HCT116 (cell line): ENCODE results near the gene SDF4. TPM values are rescaled to one million over a fixed set of nuclear protein-coding genes. Genes with fewer than 3 reads are reported as not detected.
A peak's percentile ranks its signal among the peaks of the same experiment; 100 is the strongest.

Source experiments
- ATAC-seq: fragments of 200-7000 bp; cut with Tn5 transposase; 2 replicates; pipeline ENCODE4 v1.9.1; 2020; ENCODE audit warnings: mild to moderate bottlenecking, moderate library complexity
- BruUV-seq: library from RNA; stranded (reverse); fragments of 400-500 nt; replicated peaks from 2 replicates; lab custom pipeline; 2021; lab: Mats Ljungman, UMichigan
- CTCF ChIA-PET: fragments of 300-600 bp; sonication (Branson Sonifier 250); formaldehyde crosslinking; loops from one replicate; lab custom pipeline; 2021; ENCODE audit warnings: antibody characterized with exemption; lab: Charles Lee
- POLR2A ChIA-PET: fragments of 300-600, 350-600 bp; sonication (Branson Sonifier 250); formaldehyde crosslinking; loops from one replicate; lab custom pipeline; 2021; ENCODE audit warnings: antibody characterized with exemption; lab: Charles Lee
- RAD21 ChIA-PET, 2 experiments: fragments of 300-600 bp; sonication (Branson Sonifier 250); formaldehyde crosslinking; loops; one replicate each; lab custom pipeline; 2023; ENCODE audit warnings: low total read pairs in 2 of 2; ENCODE audit not compliant: uncharacterized antibody in 2 of 2, unreplicated experiment in 2 of 2, low non-redundant PET in 1 of 2; lab: Charles Lee
- DNase-seq: peaks from one replicate; pipeline ENCODE4 v3.0.0-alpha.2; 2010; ENCODE audit warnings: low read depth, low spot score
- H2AFZ ChIP-seq: fragments of 200-600 bp; shearing (Covaris generic), sonication (generic); 2 replicates; pipeline ENCODE4 v1.6.1; 2017; ENCODE audit warnings: low read depth, mixed run types, mixed read lengths, antibody characterized with exemption, low read length; ENCODE audit not compliant: poor library complexity, severe bottlenecking
- H3K27ac ChIP-seq: 2 replicates; pipeline ENCODE4 v1.5.1; 2012; ENCODE audit warnings: low read depth, low read length
- H3K27me3 ChIP-seq: fragments of 200-600 bp; sonication (generic); 2 replicates; pipeline ENCODE4 v1.6.1; 2016; ENCODE audit warnings: mixed run types, low read length, mixed read lengths; ENCODE audit not compliant: insufficient read depth
- H3K36me3 ChIP-seq, 2 experiments: fragments of 200-500 bp in 1 of 2; fragments of 200-600 bp in 1 of 2; sonication (Bioruptor generic) in 1 of 2; sonication (generic) in 1 of 2; 2 replicates each; pipeline versions ENCODE4 v1.5.1 to v1.6.1; 2014 to 2016; ENCODE audit warnings: low read length in 2 of 2, inconsistent platforms in 1 of 2, mixed read lengths in 1 of 2, mixed run types in 1 of 2; ENCODE audit not compliant: insufficient read depth in 2 of 2, control insufficient read depth in 1 of 2
- H3K4me1 ChIP-seq, 2 experiments: fragments of 200-600 bp in 1 of 2; sonication (generic) in 1 of 2; 2 replicates each; pipeline versions ENCODE4 v1.5.1 to v1.6.1; 2012 to 2017; ENCODE audit warnings: low read length in 2 of 2, inconsistent platforms in 1 of 2, mild to moderate bottlenecking in 1 of 2, mixed read lengths in 1 of 2, mixed run types in 1 of 2, moderate library complexity in 1 of 2; ENCODE audit not compliant: insufficient read depth in 2 of 2, control insufficient read depth in 1 of 2
- H3K4me2 ChIP-seq: fragments of 200-600 bp; sonication (generic); 2 replicates; pipeline ENCODE4 v1.6.1; 2017; ENCODE audit warnings: mixed run types, low read length, mixed read lengths
- H3K4me3 ChIP-seq, 2 experiments: fragments of 200-600 bp in 1 of 2; sonication (generic) in 1 of 2; replicated peaks in 1 of 2; 2 replicates each; pipeline ENCODE4 v1.5.1; 2011 to 2016; ENCODE audit warnings: low read length in 2 of 2, control low read depth in 1 of 2, low read depth in 1 of 2, mild to moderate bottlenecking in 1 of 2, mixed read lengths in 1 of 2, mixed run types in 1 of 2
- H3K79me2 ChIP-seq: fragments of 200-600 bp; sonication (generic); 2 replicates; pipeline ENCODE4 v1.6.1; 2017; ENCODE audit warnings: mild to moderate bottlenecking, mixed run types, low read length, moderate library complexity, mixed read lengths; ENCODE audit not compliant: insufficient read depth
- H3K9ac ChIP-seq: fragments of 200-600 bp; sonication (generic); 2 replicates; pipeline ENCODE4 v1.6.1; 2016; ENCODE audit warnings: low read length, mixed read lengths
- H3K9me2 ChIP-seq: fragments of 200-600 bp; sonication (generic), shearing (Covaris generic); 2 replicates; pipeline ENCODE4 v1.6.1; 2017; ENCODE audit warnings: mixed run types, mild to moderate bottlenecking, moderate library complexity; ENCODE audit not compliant: insufficient read depth
- H3K9me3 ChIP-seq, 2 experiments: fragments of 200-500 bp in 1 of 2; fragments of 200-600 bp in 1 of 2; sonication (Bioruptor generic) in 1 of 2; sonication (generic) in 1 of 2; 2 replicates each; pipeline ENCODE4 v1.6.1; 2014 to 2017; ENCODE audit warnings: low read length in 2 of 2, mixed read lengths in 2 of 2, inconsistent platforms in 1 of 2, low read depth in 1 of 2, mild to moderate bottlenecking in 1 of 2, mixed run types in 1 of 2, moderate library complexity in 1 of 2; ENCODE audit not compliant: control insufficient read depth in 1 of 2, insufficient read depth in 1 of 2
- H4K20me1 ChIP-seq: fragments of 200-600 bp; sonication (generic), shearing (Covaris generic); 2 replicates; pipeline ENCODE4 v1.6.1; 2017; ENCODE audit warnings: mixed run types, mild to moderate bottlenecking, moderate library complexity; ENCODE audit not compliant: insufficient read depth
- CBX3 ChIP-seq: IDR thresholded peaks from 2 replicates; pipeline ENCODE4 v1.6.1; 2012; ENCODE audit warnings: low read depth
- CEBPB ChIP-seq: IDR thresholded peaks from 2 replicates; pipeline ENCODE4 v1.6.1; 2012; ENCODE audit warnings: low read depth
- EGR1 ChIP-seq: IDR thresholded peaks from 2 replicates; pipeline ENCODE4 v1.6.1; 2012; ENCODE audit warnings: low read depth
- ELF1 ChIP-seq: IDR thresholded peaks from 2 replicates; pipeline ENCODE4 v1.6.1; 2012; ENCODE audit warnings: low read depth, borderline replicate concordance
- EZH2 ChIP-seq: fragments of 200-600 bp; sonication (generic); IDR thresholded peaks from 2 replicates; pipeline ENCODE4 v1.6.1; 2017; ENCODE audit warnings: antibody characterized with exemption, mixed run types
- EZH2phosphoT487 ChIP-seq: fragments of 200-600 bp; IDR thresholded peaks from 2 replicates; pipeline ENCODE4 v1.6.1; 2018; ENCODE audit warnings: antibody characterized with exemption, borderline replicate concordance
- FOSL1 ChIP-seq: IDR thresholded peaks from 2 replicates; pipeline ENCODE4 v1.6.1; 2012; ENCODE audit warnings: low read depth
- POLR2A ChIP-seq: IDR thresholded peaks from 2 replicates; pipeline ENCODE4 v1.7.0; 2011; ENCODE audit warnings: borderline replicate concordance; ENCODE audit not compliant: insufficient read depth, insufficient read length; ENCODE audit errors: extremely low read depth
- RAD21 ChIP-seq: IDR thresholded peaks from 2 replicates; pipeline ENCODE4 v1.6.1; 2012; ENCODE audit warnings: low read depth, mild to moderate bottlenecking
- SIN3A ChIP-seq: IDR thresholded peaks from 2 replicates; pipeline ENCODE4 v1.6.1; 2012; ENCODE audit warnings: low read depth
- SP1 ChIP-seq: IDR thresholded peaks from 2 replicates; pipeline ENCODE4 v1.6.1; 2012; ENCODE audit warnings: low read depth
- SRF ChIP-seq: IDR thresholded peaks from 2 replicates; pipeline ENCODE4 v1.6.1; 2012; ENCODE audit warnings: low read depth
- YY1 ChIP-seq: IDR thresholded peaks from 2 replicates; pipeline ENCODE4 v1.6.1; 2011; ENCODE audit warnings: low read length, low read depth, moderate library complexity, mild to moderate bottlenecking; ENCODE audit not compliant: insufficient replicate concordance; ENCODE audit errors: extremely low read depth
- ZBTB33 ChIP-seq: IDR thresholded peaks from 2 replicates; pipeline ENCODE4 v1.6.1; 2011; ENCODE audit warnings: mild to moderate bottlenecking, low read length, moderate library complexity; ENCODE audit not compliant: insufficient replicate concordance; ENCODE audit errors: extremely low read depth
- ZFX ChIP-seq: fragments of 450-650 bp; IDR thresholded peaks from 2 replicates; pipeline ENCODE4 v1.6.1; 2017
- ZNF274 ChIP-seq: fragments of 200-500 bp; sonication (Bioruptor generic); IDR thresholded peaks from 2 replicates; pipeline ENCODE4 v1.6.1; 2014; ENCODE audit warnings: mild to moderate bottlenecking, low read depth, low read length, inconsistent platforms
- intact Hi-C: fragments of 100-400 bp; cut with micrococcal nuclease; formaldehyde crosslinking; loops from 2 replicates; pipeline ENCODE4 v1.10.0; 2022
- total RNA-seq: library from RNA; stranded (reverse); gene quantifications from one replicate; pipeline ENCODE4 v1.2.1, GENCODE V29; 2021; ENCODE audit not compliant: unreplicated experiment
- TF ChIP-seq, protein P1 (sequence below): IDR thresholded peaks from 2 replicates; pipeline ENCODE4 v1.6.1; 2012

SDF4 gene
- total RNA-seq, 1 experiment from 2014 or later, result 133 TPM

DNA sequence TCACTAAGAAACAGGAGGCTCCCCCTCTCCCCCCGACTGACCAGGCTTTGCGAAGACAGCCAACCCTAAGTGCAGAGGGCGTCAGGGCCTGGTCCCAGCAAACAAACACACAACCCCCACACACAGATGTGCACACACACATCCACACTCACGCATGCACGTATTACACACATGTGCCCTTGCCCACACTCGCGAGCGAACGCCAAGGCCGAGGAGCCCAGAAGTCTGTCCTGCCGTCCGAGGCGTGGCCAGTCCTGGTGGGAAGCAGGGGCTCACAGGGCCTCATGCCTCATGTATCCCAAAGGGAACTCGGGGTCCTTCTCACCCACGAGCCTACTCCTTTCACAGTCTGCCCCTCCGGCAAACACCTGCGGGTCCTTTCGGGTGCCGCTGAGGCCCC lies 2.0 kb downstream of the SDF4 start:
- H3K9ac ChIP-seq, result no peak overlapping the region
- CTCF ChIA-PET, result no interaction called here

More for the DNA sequence above, 2.0 kb downstream of the SDF4 start:
- H3K79me2 ChIP-seq, result peaks cover 86% of the 10 kb centered on the region
- BruUV-seq, result no TSS peak
- peak overlapping the region; percentile 76 for H3K4me2 ChIP-seq
- no peak overlapping the region for H3K4me3 ChIP-seq
- no peaks in the 10 kb centered on the region for H3K9me2 ChIP-seq
- DNase-seq (no peak), ATAC-seq (no peak)
- ChIA-PET RAD21 (interaction anchor here in 1 of 2 experiments (1.2 kb wide), 1 partner anchor 108 kb away, joined by 3 read pairs; no protein-coding TSS in a partner anchor), POLR2A (no interaction called here)
- H3K36me3 ChIP-seq, result peaks cover 10 to 18% of the 10 kb centered on the region in 2 experiments; a peak in 2 of 4 replicates
- peaks cover 3 to 19% of the 10 kb centered on the region in 2 experiments; a peak in 1 of 4 replicates for H3K4me1 ChIP-seq
- intact Hi-C loops, result loop anchor here (1.0 to 2.0 kb wide), 2 partner anchors 65 to 107 kb away; no protein-coding TSS in a partner anchor
- no peaks in the 10 kb centered on the region for H3K27me3 ChIP-seq
- H3K27ac ChIP-seq, result peak overlapping the region; percentile 98; the same call in 1 of the 2 replicates
- no peak for TF ChIP-seq SRF
- no peak for TF ChIP-seq CEBPB
- no peak for TF ChIP-seq SP1
- no peak for TF ChIP-seq FOSL1
- no peak for TF ChIP-seq RAD21
- TF ChIP-seq ZNF274, result no peak
- no peak for TF ChIP-seq YY1
- TF ChIP-seq ELF1, result no peak
- no peak for TF ChIP-seq EZH2phosphoT487
- no peak for TF ChIP-seq EZH2
- TF ChIP-seq, protein P1, sequence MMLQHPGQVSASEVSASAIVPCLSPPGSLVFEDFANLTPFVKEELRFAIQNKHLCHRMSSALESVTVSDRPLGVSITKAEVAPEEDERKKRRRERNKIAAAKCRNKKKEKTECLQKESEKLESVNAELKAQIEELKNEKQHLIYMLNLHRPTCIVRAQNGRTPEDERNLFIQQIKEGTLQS, result no peak
- TF ChIP-seq CBX3, result no peak
- no peak for TF ChIP-seq EGR1
- TF ChIP-seq ZBTB33, result no peak
- TF ChIP-seq ZFX, result no peak
- no peak for TF ChIP-seq SIN3A
- TF ChIP-seq POLR2A, result no peak
- no peaks in the 10 kb centered on the region for H4K20me1 ChIP-seq
- no peak overlapping the region for H2AFZ ChIP-seq
- no peaks in the 10 kb centered on the region for H3K9me3 ChIP-seq
